Measurements from ENCODE around the gene BNC1.

DNA sequence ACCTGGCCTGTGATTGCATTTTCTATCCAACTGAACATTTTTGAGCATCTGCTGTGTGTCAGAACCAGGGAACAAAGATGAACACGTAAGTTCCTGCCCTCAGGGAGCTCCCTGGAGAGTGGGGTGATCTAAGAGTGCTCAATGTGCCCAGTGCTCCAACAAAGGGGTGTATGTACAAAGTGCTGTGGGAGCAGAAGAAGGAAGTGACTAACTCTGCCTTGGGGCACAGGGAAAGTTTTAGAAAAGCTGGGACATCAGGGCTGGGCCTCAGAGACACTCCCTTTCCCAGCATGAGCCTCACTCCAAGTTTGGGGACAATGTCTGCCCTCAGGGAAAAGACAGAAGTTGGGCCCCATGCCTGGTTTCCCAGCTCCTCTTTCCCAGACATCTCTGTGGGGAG lies 27.6 kb upstream of the BNC1 start:
- TF ChIP-seq CTCF (IDR thresholded peaks at IDR 0.05) (no peak), POLR2A (IDR thresholded peaks at IDR 0.05) (no peak)
